ENCODE measurements around the gene MAML2. TPM values are rescaled to one million over a fixed set of nuclear protein-coding genes. Genes with fewer than 3 reads are reported as not detected.

Gene MAML2
- total and polyA plus RNA-seq, 2 of the 13 experiments (the other 11 are each of a cell fraction or from before 2014, with no cell fraction given): 2.3 to 25.9 TPM

- no peak overlapping the region for H2AFZ ChIP-seq (ENCODE audit: low read length)
- TF ChIP-seq ZNF557 (CRISPR knock-in tag; IDR thresholded peaks at IDR 0.05) (no peak), ZNF18 (CRISPR knock-in tag; IDR thresholded peaks at IDR 0.05; ENCODE audit: insufficient replicate concordance) (no peak), ZNF747 (CRISPR knock-in tag; IDR thresholded peaks at IDR 0.05; ENCODE audit: borderline replicate concordance) (no peak), IKZF5 (CRISPR knock-in tag; IDR thresholded peaks at IDR 0.05) (no peak), ZNF234 (CRISPR knock-in tag; conservative IDR thresholded peaks at IDR 0.05) (no peak), ZNF432 (CRISPR knock-in tag; IDR thresholded peaks at IDR 0.05; ENCODE audit: borderline replicate concordance) (no peak), SIN3A (IDR thresholded peaks at IDR 0.05; ENCODE audit: borderline replicate concordance, low read depth, low read length) (no peak)
- H3K79me2 ChIP-seq (ENCODE audit: insufficient read depth, low read length): peaks cover 2% of the 10 kb centered on the region
- intact Hi-C loops (cut with micrococcal nuclease; ENCODE audit: unreplicated experiment) (no loop called here), in situ Hi-C loops (cut with HindIII; ENCODE audit: extremely low pct_ligation_motif_present, low pct_unique_long_range_greater_than_20kb) (no loop called here)
- FAIRE-seq: no peak
- H3K9ac ChIP-seq (ENCODE audit: insufficient read depth, low read depth, low read length): no peak overlapping the region
- ChIA-PET POLR2A (no interaction called here), CTCF (ENCODE audit: low intra/inter-chr PET ratio, low total read pairs) (no interaction called here)
- H3K27ac ChIP-seq (ENCODE audit: extremely low read length, insufficient read depth, low read length): no peak overlapping the region
- no peak overlapping the region for H3K4me3 ChIP-seq (replicated peaks in 1 of 3; ENCODE audit: insufficient read depth in 1 of 3, low read depth in 2 of 3, low read length in 3 of 3)
- no peaks in the 10 kb centered on the region for H3K9me3 ChIP-seq (ENCODE audit: low read length)
- no peaks in the 10 kb centered on the region for H4K20me1 ChIP-seq (ENCODE audit: insufficient read depth, low read length)
- H3K27me3 ChIP-seq (ENCODE audit: control insufficient read depth in 1 of 2, insufficient read depth in 2 of 2, low read length in 2 of 2): no peaks in the 10 kb centered on the region
- BruUV-seq (replicated peaks): no TSS peak
- no peak for DNase-seq (ENCODE audit: low spot score)
- H3K36me3 ChIP-seq (replicated peaks in 1 of 2; ENCODE audit: control insufficient read depth in 1 of 2, insufficient read depth in 2 of 2, low read length in 2 of 2): peaks cover 3 to 6% of the 10 kb centered on the region in 2 experiments; a peak in 2 of 5 replicates
- H3K4me1 ChIP-seq (ENCODE audit: insufficient read depth, low read length): peaks cover 44% of the 10 kb centered on the region
- no peak for ATAC-seq
- no peak overlapping the region for H3K4me2 ChIP-seq (ENCODE audit: low read depth, low read length)
These were observed 138.7 kb downstream of the MAML2 start for GRCh38 chr11:96204366-96204659.
